ENCODE measurements around the gene KRT14. TPM values are rescaled to one million over a fixed set of nuclear protein-coding genes. Genes with fewer than 3 reads are reported as not detected.
"Not testable (repeated sequence)": the region's sequence is repeated elsewhere in the genome, so short reads cannot be mapped to it uniquely, and the experiment has no call there.

KRT14 gene
- total RNA-seq, 1 experiment from 2014 or later = not detected

- H3K9me3 Mint-ChIP-seq (ENCODE audit: unreplicated experiment) = no peaks in the 10 kb centered on the region
- H3K4me1 ChIP-seq = peaks cover 4% of the 10 kb centered on the region; the same call in 1 of the 2 replicates
- H3K4me1 Mint-ChIP-seq (ENCODE audit: low read depth, unreplicated experiment) = no peaks in the 10 kb centered on the region
- intact Hi-C loops (cut with micrococcal nuclease; ENCODE audit: unreplicated experiment) = no loop called here
- H3K27me3 ChIP-seq (replicated peaks; ENCODE audit: control insufficient read depth, insufficient read depth, low read length) = no peaks in the 10 kb centered on the region
- DNase-seq = no peak
- H3K27me3 Mint-ChIP-seq (ENCODE audit: insufficient read depth, unreplicated experiment) = no peaks in the 10 kb centered on the region
- H3K9me3 ChIP-seq = no peaks in the 10 kb centered on the region
- no peak overlapping the region for H3K4me3 Mint-ChIP-seq (ENCODE audit: unreplicated experiment)
- H3K27ac Mint-ChIP-seq (ENCODE audit: unreplicated experiment) = no peak overlapping the region
- no peak for TF ChIP-seq CTCF (IDR thresholded peaks at IDR 0.05; ENCODE audit: insufficient read depth in 1 of 2, low read depth in 1 of 2, low read length in 1 of 2, severe bottlenecking in 1 of 2, unreplicated experiment in 1 of 2)
- ChIA-PET POLR2A (no interaction called here), CTCF (interaction anchor here (0.7 to 2.2 kb wide), 2 partner anchors 35 to 62 kb away, joined by 3 to 7 read pairs; no protein-coding TSS in a partner anchor)
- no TSS peak for BruUV-seq (replicated peaks)
- H3K36me3 ChIP-seq (ENCODE audit: control insufficient read depth, insufficient read depth, low read length) = no peaks in the 10 kb centered on the region
- no peaks in the 10 kb centered on the region for H3K36me3 Mint-ChIP-seq (ENCODE audit: insufficient read depth, unreplicated experiment)
- no peak overlapping the region for H3K4me3 ChIP-seq (ENCODE audit: low read depth, low read length)
Observed at GRCh38 chr17:41583137-41584127, 3.3 kb downstream of the KRT14 start.

GRCh38 chr17:41582061-41582968 lies 4.4 kb downstream of the KRT14 start:
- BruUV-seq (replicated peaks); H3K4me3 ChIP-seq (ENCODE audit: low read depth, low read length); H3K36me3 ChIP-seq (ENCODE audit: control insufficient read depth, insufficient read depth, low read length); H3K27ac Mint-ChIP-seq (ENCODE audit: unreplicated experiment); H3K4me1 ChIP-seq; POLR2A ChIA-PET; H3K9me3 Mint-ChIP-seq (ENCODE audit: unreplicated experiment); H3K27me3 ChIP-seq (replicated peaks; ENCODE audit: control insufficient read depth, insufficient read depth, low read length); H3K27me3 Mint-ChIP-seq (ENCODE audit: insufficient read depth, unreplicated experiment); H3K36me3 Mint-ChIP-seq (ENCODE audit: insufficient read depth, unreplicated experiment); intact Hi-C loops (cut with micrococcal nuclease; ENCODE audit: unreplicated experiment); H3K9me3 ChIP-seq; H3K4me3 Mint-ChIP-seq (ENCODE audit: unreplicated experiment); H3K4me1 Mint-ChIP-seq (ENCODE audit: low read depth, unreplicated experiment); DNase-seq: not testable (repeated sequence)
- CTCF ChIA-PET = interaction anchor here (1.1 to 2.2 kb wide), 2 partner anchors 34 to 45 kb away, joined by 4 to 7 read pairs; no protein-coding TSS in a partner anchor

- H3K4me3 Mint-ChIP-seq (ENCODE audit: unreplicated experiment) = no peak overlapping the region
- no peak overlapping the region for H3K27ac Mint-ChIP-seq (ENCODE audit: unreplicated experiment)
- H3K4me3 ChIP-seq (ENCODE audit: low read depth, low read length) = no peak overlapping the region
- ChIA-PET POLR2A (no interaction called here), CTCF (interaction anchor here (0.5 to 2.2 kb wide), 3 partner anchors 33 to 1470 kb away, joined by 4 to 7 read pairs (median 4); no protein-coding TSS in a partner anchor)
- no peaks in the 10 kb centered on the region for H3K9me3 Mint-ChIP-seq (ENCODE audit: unreplicated experiment)
- BruUV-seq (replicated peaks) = no TSS peak
- intact Hi-C loops (cut with micrococcal nuclease; ENCODE audit: unreplicated experiment) = no loop called here
- no peaks in the 10 kb centered on the region for H3K4me1 Mint-ChIP-seq (ENCODE audit: low read depth, unreplicated experiment)
- H3K4me1 ChIP-seq = peaks cover 4% of the 10 kb centered on the region; the same call in 1 of the 2 replicates
- no peaks in the 10 kb centered on the region for H3K36me3 Mint-ChIP-seq (ENCODE audit: insufficient read depth, unreplicated experiment)
- H3K36me3 ChIP-seq (ENCODE audit: control insufficient read depth, insufficient read depth, low read length) = no peaks in the 10 kb centered on the region
- peaks cover 2% of the 10 kb centered on the region; the same call in 1 of the 2 replicates for H3K27me3 ChIP-seq (replicated peaks; ENCODE audit: control insufficient read depth, insufficient read depth, low read length)
- no peak for DNase-seq
- no peaks in the 10 kb centered on the region for H3K27me3 Mint-ChIP-seq (ENCODE audit: insufficient read depth, unreplicated experiment)
- no peaks in the 10 kb centered on the region for H3K9me3 ChIP-seq
- TF ChIP-seq CTCF (IDR thresholded peaks at IDR 0.05; ENCODE audit: insufficient read depth in 1 of 2, low read depth in 1 of 2, low read length in 1 of 2, severe bottlenecking in 1 of 2, unreplicated experiment in 1 of 2) = no peak
Observed at GRCh38 chr17:41581366-41582060, 5.2 kb downstream of the KRT14 start.
